Right lobe of liver (tissue), 6 donors: Measurements from ENCODE around the gene DHRS1. TPM values are rescaled to one million over a fixed set of nuclear protein-coding genes. Genes with fewer than 3 reads are reported as not detected.

Experiments
- ATAC-seq, 4 donors: fragments of 200-7000 bp; cut with Tn5 transposase; one replicate each; pipeline ENCODE4 v1.9.1; 2020; ENCODE audit warnings: mild to moderate bottlenecking in 4 of 4, moderate library complexity in 4 of 4
- DNase-seq, 3 donors: peaks; one replicate each; pipeline ENCODE4 v3.0.0-alpha.2; 2020
- H3K27ac ChIP-seq, 3 donors: fragments of 200-600 bp; one replicate each; pipeline ENCODE4 v1.8.0; 2022
- H3K27me3 ChIP-seq, 2 donors: fragments of 200-600 bp; one replicate each; pipeline ENCODE4 v1.8.0; 2022
- H3K36me3 ChIP-seq, 4 donors: fragments of 200-600 bp; sonication (generic) in 1 of 4; one replicate each; pipeline versions ENCODE4 v1.5.1 to v1.8.0; 2017 to 2022; ENCODE audit warnings: control low read depth in 1 of 4
- H3K4me1 ChIP-seq, 4 donors: fragments of 200-600 bp; sonication (generic) in 1 of 4; one replicate each; pipeline versions ENCODE4 v1.5.1 to v1.8.0; 2017 to 2022; ENCODE audit warnings: control low read depth in 1 of 4
- H3K4me3 ChIP-seq, 3 donors: fragments of 200-600 bp; one replicate each; pipeline ENCODE4 v1.8.0; 2022
- H3K9me3 ChIP-seq, 4 donors: fragments of 200-600 bp; sonication (generic) in 1 of 4; one replicate each; pipeline versions ENCODE4 v1.5.1 to v1.8.0; 2017 to 2022; ENCODE audit warnings: control low read depth in 1 of 4
- CTCF ChIP-seq, 4 donors: fragments of 200-600 bp in 3 of 4; fragments of 450-650 bp in 1 of 4; IDR thresholded peaks; one replicate each; pipeline versions ENCODE4 v1.5.1 to v1.8.0; 2016 to 2022; ENCODE audit warnings: antibody characterized with exemption in 4 of 4, mild to moderate bottlenecking in 2 of 4
- POLR2A ChIP-seq: fragments of 450-650 bp; IDR thresholded peaks from one replicate; pipeline ENCODE4 v1.6.1; 2017; ENCODE audit warnings: antibody characterized with exemption, mild to moderate bottlenecking
- WGBS: methylation state at CpG from one replicate; pipeline ENCODE4 v1.1.6; 2018; ENCODE audit warnings: low coverage, low lambda C conversion rate; ENCODE audit not compliant: insufficient coverage; ENCODE audit errors: missing lambda C conversion rate; 5-methylcytosine and 5-hydroxymethylcytosine counted together
- intact Hi-C, 2 donors: fragments of 100-400 bp; cut with DNase I; formaldehyde crosslinking; loops; one replicate each; pipeline versions ENCODE4 v1.11.2 to v1.14.1; 2022
- total RNA-seq, 6 experiments: library from RNA; depleted of rRNA in 2 of 6; stranded (reverse); fragments of >200 nt in 2 of 6; fragmentation: NEBNext Ultra II Directional in 3 of 6; extraction: Animal tissue kit (Norgen Biotek cat#: 25700) in 3 of 6; gene quantifications; one replicate each; pipeline versions ENCODE4 v1.1.0 to v1.2.4, GENCODE V29; 2016 to 2023
- donor health status: DM: no; HTN: yes; CAD: no.
- donor health status: DM: no; HTN: no; CAD: no.
- donor health status: DM: no; HTN: no; CAD: no.
- donor health status: DM: no; HTN: yes; CAD: no.
- donor health status: DM: no; HTN: yes; CAD: no.

Gene DHRS1
- total RNA-seq, 6 experiments from 2014 or later, result 49.1 to 89.3 (median 60.1) TPM

- no peak for ATAC-seq
- Histone ChIP-seq H3K4me3 (no peak overlapping the region), H3K27ac (peak overlapping the region in 1 of 3 donors; percentile 20), H3K36me3 (no peaks in the 10 kb centered on the region), H3K9me3 (no peaks in the 10 kb centered on the region), H3K4me1 (peaks cover 0 to 31% (median 9%) of the 10 kb centered on the region in 4 donors), H3K27me3 (no peaks in the 10 kb centered on the region)
- no peak for TF ChIP-seq POLR2A
- TF ChIP-seq CTCF (IDR thresholded peaks at IDR 0.05), result no peak
- intact Hi-C loops, result no loop called here
- no peak for DNase-seq
- 65% methylated on average over 4 of the region's 10 CpGs for WGBS
Observed at GRCh38 chr14:24315243-24315806, 15.7 kb upstream of the DHRS1 start.

GRCh38 chr14:24314377-24315193 lies 15.0 kb upstream of the DHRS1 start:
- Histone ChIP-seq H3K36me3 (no peaks in the 10 kb centered on the region), H3K4me1 (peaks cover 0 to 39% (median 16%) of the 10 kb centered on the region in 4 donors), H3K9me3 (no peaks in the 10 kb centered on the region), H3K27ac (peak overlapping the region in 1 of 3 donors; percentile 20), H3K27me3 (no peaks in the 10 kb centered on the region), H3K4me3 (no peak overlapping the region)
- ATAC-seq (peak in 1 of 4 donors; percentile 2), DNase-seq (peak in 1 of 3 donors; percentile 82)
- intact Hi-C loops, result no loop called here
- WGBS, result 44% methylated on average over 5 of the region's 5 CpGs
- no peak for TF ChIP-seq POLR2A
- no peak for TF ChIP-seq CTCF (IDR thresholded peaks at IDR 0.05)

- Histone ChIP-seq H3K4me1 (peaks cover 0 to 46% (median 21%) of the 10 kb centered on the region in 4 donors), H3K4me3 (no peak overlapping the region), H3K27me3 (no peaks in the 10 kb centered on the region), H3K27ac (peak overlapping the region in 2 of 3 donors; percentile 37 to 80), H3K36me3 (no peaks in the 10 kb centered on the region), H3K9me3 (no peaks in the 10 kb centered on the region)
- DNase-seq (peak in 1 of 3 donors; percentile 55), ATAC-seq (no peak)
- TF ChIP-seq CTCF (IDR thresholded peaks at IDR 0.05) (no peak), POLR2A (no peak)
- no CpG with 5 or more reads among the region's 2 CpGs for WGBS
- intact Hi-C loops, result no loop called here
Observed at GRCh38 chr14:24313913-24314312, 14.3 kb upstream of the DHRS1 start.

GRCh38 chr14:24312736-24313507 lies 13.3 kb upstream of the DHRS1 start:
- no peaks in the 10 kb centered on the region for H3K9me3 ChIP-seq
- peaks cover 0 to 56% (median 26%) of the 10 kb centered on the region in 4 donors for H3K4me1 ChIP-seq
- H3K36me3 ChIP-seq, result no peaks in the 10 kb centered on the region
- intact Hi-C loops, result no loop called here
- ATAC-seq (peak in 1 of 4 donors; percentile 2), DNase-seq (peak in 1 of 3 donors; percentile 56)
- peak overlapping the region; percentile 16 to 93 (median 80) for H3K27ac ChIP-seq
- 64% methylated on average over 9 of the region's 9 CpGs for WGBS
- H3K4me3 ChIP-seq, result no peak overlapping the region
- no peaks in the 10 kb centered on the region for H3K27me3 ChIP-seq
- no peak for TF ChIP-seq CTCF (IDR thresholded peaks at IDR 0.05)
- no peak for TF ChIP-seq POLR2A
